Body of pancreas (tissue), 4 donors: ENCODE results near the gene GJB5. TPM values are rescaled to one million over a fixed set of nuclear protein-coding genes. Genes with fewer than 3 reads are reported as not detected.
"Not testable (repeated sequence)": the region's sequence is repeated elsewhere in the genome, so short reads cannot be mapped to it uniquely, and the experiment has no call there.

Experiments
- ATAC-seq: fragments of 150-250 bp; one replicate; pipeline ENCODE4 v1.9.1; 2016
- DNase-seq, 4 donors: peaks; one replicate each; pipeline ENCODE4 v3.0.0-alpha.2; 2019
- H3K27ac ChIP-seq, 4 donors: fragments of 200-600 bp; sonication (generic); 1 replicate in 3 of 4; 2 replicates in 1 of 4; pipeline versions ENCODE4 v1.5.1 to v1.6.1; 2016 to 2019; ENCODE audit warnings: mild to moderate bottlenecking in 1 of 4, mixed read lengths in 1 of 4, moderate library complexity in 1 of 4
- H3K27me3 ChIP-seq, 2 donors: fragments of 200-600 bp; sonication (generic); one replicate each; pipeline ENCODE4 v1.6.0; 2016; ENCODE audit warnings: mild to moderate bottlenecking in 1 of 2
- H3K36me3 ChIP-seq, 2 donors: fragments of 200-600 bp; sonication (generic); replicated peaks in 1 of 2; 2 replicates each; pipeline ENCODE4 v1.5.1; 2016; ENCODE audit warnings: low read depth in 2 of 2; ENCODE audit not compliant: insufficient read depth in 1 of 2
- H3K4me1 ChIP-seq: fragments of 200-600 bp; sonication (generic); one replicate; pipeline ENCODE4 v1.6.0; 2016
- H3K4me3 ChIP-seq, 2 donors: fragments of 200-600 bp; sonication (generic); 1 replicate in 1 of 2; 2 replicates in 1 of 2; pipeline ENCODE4 v1.5.1; 2016 to 2019
- H3K9me3 ChIP-seq, 3 donors: fragments of 200-600 bp; sonication (generic); 1 replicate in 2 of 3; 2 replicates in 1 of 3; pipeline ENCODE4 v1.5.1; 2016
- CTCF ChIP-seq, 7 experiments: fragments of 450-650 bp in 4 of 7; fragments of 200-600 bp in 3 of 7; sonication (generic) in 3 of 7; IDR thresholded peaks; one replicate each; pipeline ENCODE4 v1.5.1; 2016 to 2019; ENCODE audit warnings: antibody characterized with exemption in 7 of 7
- POLR2A ChIP-seq, 3 donors: fragments of 450-650 bp; IDR thresholded peaks; one replicate each; pipeline ENCODE4 v1.6.1; 2016; ENCODE audit warnings: antibody characterized with exemption in 3 of 3, mild to moderate bottlenecking in 2 of 3
- WGBS, 2 donors: methylation state at CpG; one replicate each; pipeline ENCODE4 v1.1.5; 2017; 5-methylcytosine and 5-hydroxymethylcytosine counted together
- intact Hi-C: fragments of 100-400 bp; cut with DNase I; formaldehyde crosslinking; loops from one replicate; pipeline ENCODE4 v1.15.1; 2023
- total RNA-seq, 2 donors: library from RNA; depleted of rRNA; stranded (reverse); fragments of >200 nt; gene quantifications; one replicate each; pipeline ENCODE4 v1.1.0, GENCODE V29; 2016

The GJB5 gene
- total RNA-seq, 2 donors from 2014 or later, result not detected

GRCh38 chr1:34721241-34721640 lies 33.6 kb upstream of the GJB5 start:
- intact Hi-C loops, result no loop called here
- no peaks in the 10 kb centered on the region for H3K9me3 ChIP-seq
- 51 to 58% methylated on average over 4 of the region's 4 CpGs for WGBS, 2 donors
- DNase-seq (no peak), ATAC-seq (no peak)
- no peak for TF ChIP-seq CTCF (IDR thresholded peaks at IDR 0.05)
- H3K4me3 ChIP-seq, result no peak overlapping the region
- no peaks in the 10 kb centered on the region for H3K36me3 ChIP-seq
- H3K27ac ChIP-seq, result no peak overlapping the region
- no peaks in the 10 kb centered on the region for H3K4me1 ChIP-seq
- H3K27me3 ChIP-seq, result no peaks in the 10 kb centered on the region

GRCh38 chr1:34721646-34722355 lies 33.0 kb upstream of the GJB5 start:
- intact Hi-C loops, result no loop called here
- Histone ChIP-seq H3K4me1 (no peaks in the 10 kb centered on the region), H3K36me3 (no peaks in the 10 kb centered on the region), H3K4me3 (no peak overlapping the region), H3K9me3 (no peaks in the 10 kb centered on the region), H3K27ac (no peak overlapping the region), H3K27me3 (no peaks in the 10 kb centered on the region)
- ATAC-seq, result no peak
- no peak for TF ChIP-seq CTCF (IDR thresholded peaks at IDR 0.05)
- no peak for TF ChIP-seq POLR2A (IDR thresholded peaks at IDR 0.05)
- DNase-seq, result no peak
- 74 to 81% methylated on average over 6 of the region's 6 CpGs for WGBS, 2 donors

GRCh38 chr1:34726861-34727260 lies 28.0 kb upstream of the GJB5 start:
- ATAC-seq (no peak), DNase-seq (no peak)
- Histone ChIP-seq H3K4me3 (no peak overlapping the region), H3K27ac (no peak overlapping the region), H3K9me3 (no peaks in the 10 kb centered on the region), H3K4me1 (no peaks in the 10 kb centered on the region), H3K36me3 (no peaks in the 10 kb centered on the region), H3K27me3 (no peaks in the 10 kb centered on the region)
- WGBS, 2 donors, result 36 to 42% methylated on average over 4 to 6 of the region's 6 CpGs
- intact Hi-C loops, result no loop called here
- TF ChIP-seq CTCF (IDR thresholded peaks at IDR 0.05), result no peak
- TF ChIP-seq POLR2A (IDR thresholded peaks at IDR 0.05), result no peak

- 69 to 77% methylated on average over 5 of the region's 5 CpGs for WGBS, 2 donors
Measured at GRCh38 chr1:34730485-34730884, 24.4 kb upstream of the GJB5 start.

GRCh38 chr1:34732831-34733230 lies 22.0 kb upstream of the GJB5 start:
- H3K4me3 ChIP-seq, ATAC-seq, H3K4me1 ChIP-seq, H3K9me3 ChIP-seq, H3K27me3 ChIP-seq, H3K36me3 ChIP-seq, H3K27ac ChIP-seq, intact Hi-C loops, DNase-seq: not testable (repeated sequence)
- WGBS, 2 donors, result 51 to 64% methylated on average over 7 of the region's 7 CpGs

More at GRCh38 chr1:34730485-34730884, 24.4 kb upstream of the GJB5 start:
- Histone ChIP-seq H3K4me1 (no peaks in the 10 kb centered on the region), H3K27me3 (no peaks in the 10 kb centered on the region), H3K4me3 (no peak overlapping the region), H3K36me3 (no peaks in the 10 kb centered on the region), H3K9me3 (no peaks in the 10 kb centered on the region), H3K27ac (no peak overlapping the region)
- TF ChIP-seq POLR2A (IDR thresholded peaks at IDR 0.05) (no peak), CTCF (IDR thresholded peaks at IDR 0.05) (no peak)
- intact Hi-C loops, result no loop called here
- DNase-seq, result no peak
- ATAC-seq, result no peak
